Activated CD4-positive, alpha-beta T cell treated with anti-CD3 and anti-CD28 coated beads, Interleukin-2, amount 50 U/mL, for 1 hour (primary cell): ENCODE data around the gene ZMYND15.
"Not testable (repeated sequence)": the region's sequence is repeated elsewhere in the genome, so short reads cannot be mapped to it uniquely, and the experiment has no call there.

Experiments used
- DNase-seq: peaks from one replicate; pipeline ENCODE4 v3.0.0-alpha.2; 2020

ZMYND15 gene, protein sequence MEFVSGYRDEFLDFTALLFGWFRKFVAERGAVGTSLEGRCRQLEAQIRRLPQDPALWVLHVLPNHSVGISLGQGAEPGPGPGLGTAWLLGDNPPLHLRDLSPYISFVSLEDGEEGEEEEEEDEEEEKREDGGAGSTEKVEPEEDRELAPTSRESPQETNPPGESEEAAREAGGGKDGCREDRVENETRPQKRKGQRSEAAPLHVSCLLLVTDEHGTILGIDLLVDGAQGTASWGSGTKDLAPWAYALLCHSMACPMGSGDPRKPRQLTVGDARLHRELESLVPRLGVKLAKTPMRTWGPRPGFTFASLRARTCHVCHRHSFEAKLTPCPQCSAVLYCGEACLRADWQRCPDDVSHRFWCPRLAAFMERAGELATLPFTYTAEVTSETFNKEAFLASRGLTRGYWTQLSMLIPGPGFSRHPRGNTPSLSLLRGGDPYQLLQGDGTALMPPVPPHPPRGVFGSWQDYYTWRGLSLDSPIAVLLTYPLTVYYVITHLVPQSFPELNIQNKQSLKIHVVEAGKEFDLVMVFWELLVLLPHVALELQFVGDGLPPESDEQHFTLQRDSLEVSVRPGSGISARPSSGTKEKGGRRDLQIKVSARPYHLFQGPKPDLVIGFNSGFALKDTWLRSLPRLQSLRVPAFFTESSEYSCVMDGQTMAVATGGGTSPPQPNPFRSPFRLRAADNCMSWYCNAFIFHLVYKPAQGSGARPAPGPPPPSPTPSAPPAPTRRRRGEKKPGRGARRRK

DNA sequence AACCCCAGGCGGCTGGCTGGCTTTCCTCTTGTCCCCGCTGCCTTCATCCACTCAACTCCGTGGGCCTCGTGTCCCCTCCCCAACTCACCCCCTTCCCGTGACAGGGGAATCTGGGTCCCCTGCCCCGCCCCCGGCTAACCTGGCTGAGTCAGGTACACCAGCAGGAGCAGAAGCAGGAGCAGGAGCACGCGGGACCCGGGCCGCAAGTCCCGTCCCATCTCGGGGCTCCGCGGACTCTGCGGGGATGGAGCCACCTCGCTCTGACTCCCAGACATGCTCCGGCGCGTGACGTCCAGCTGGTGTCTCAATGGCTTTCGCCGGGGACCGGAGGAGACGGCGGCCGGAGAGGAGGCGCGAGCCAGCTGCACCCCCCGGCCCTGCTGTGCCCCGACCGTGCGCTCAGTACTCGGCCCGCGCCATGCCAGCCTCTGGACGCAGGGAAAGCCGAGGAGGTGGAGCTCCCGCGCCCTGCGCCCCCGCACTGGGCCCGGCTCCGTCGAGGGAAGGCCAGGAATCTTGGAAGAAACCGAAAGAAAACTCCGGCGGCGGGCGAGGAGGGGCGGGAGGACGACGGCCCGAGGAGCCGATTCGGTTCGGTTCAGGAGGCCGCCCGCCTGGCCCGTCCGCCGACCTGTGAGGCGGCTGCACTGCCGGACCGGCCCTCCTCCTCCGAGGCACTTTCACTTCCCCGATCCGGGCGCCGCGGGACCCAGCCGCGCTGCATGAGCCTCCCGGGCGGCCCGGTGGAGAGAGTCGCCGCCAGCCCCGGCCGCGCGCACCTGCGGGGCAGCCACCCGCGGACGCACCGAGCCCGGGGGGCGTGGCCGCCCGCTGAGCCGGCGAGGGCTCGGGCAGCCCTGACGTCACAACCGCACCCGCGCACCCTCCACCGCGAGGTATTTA, at the start of gene ZMYND15, which contains the start of gene CXCL16:
Gene ZMYND15 (plus strand): TSS at position 712 of the 903 bp plus-strand sequence. CDS start 716 bp downstream, outside the sequence.
Gene CXCL16 (minus strand): TSS at position 807 of the 903 bp plus-strand sequence. CDS start 589 bp downstream, at position 218.
- DNase-seq: peak; percentile 67

DNA sequence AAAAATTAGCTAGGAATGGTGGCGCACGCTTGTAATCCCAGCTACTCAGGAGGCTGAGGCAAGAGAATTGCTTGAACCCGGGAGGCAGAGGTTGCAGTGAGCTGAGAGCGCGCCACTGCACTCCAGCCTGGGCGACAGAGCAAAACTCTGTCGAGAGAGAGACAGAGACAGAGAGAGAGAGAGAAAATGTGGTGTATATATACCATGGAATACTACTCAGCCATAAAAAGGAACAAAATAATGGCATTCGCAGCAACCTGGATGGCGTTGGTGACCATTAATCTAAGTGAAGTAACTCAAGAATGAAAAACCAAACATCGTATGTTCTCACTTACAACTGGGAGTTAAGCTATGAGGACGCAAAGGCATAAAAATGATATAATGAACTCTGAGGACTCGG, 49.8 kb upstream of the ZMYND15 start:
- not testable (repeated sequence) for DNase-seq

DNA sequence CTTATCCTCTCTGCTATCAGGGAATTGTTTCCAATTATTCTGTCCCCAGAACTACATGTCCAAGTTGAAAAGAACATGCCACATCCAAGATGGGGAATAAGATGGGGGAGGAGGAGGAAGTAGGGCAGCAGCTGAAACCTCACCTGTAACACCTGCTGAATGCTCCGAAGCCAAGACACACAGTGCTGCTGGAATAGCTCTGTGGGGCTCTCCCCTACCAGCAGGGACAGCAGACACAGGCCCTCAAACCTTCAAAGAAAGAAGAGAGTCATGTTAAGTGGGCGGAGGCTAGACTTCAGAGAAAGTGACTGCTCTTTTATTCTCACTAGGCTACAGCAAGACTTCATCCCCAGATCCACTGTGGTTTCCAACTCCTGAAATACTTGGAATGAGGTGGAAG, 48.9 kb upstream of the ZMYND15 start:
- no peak for DNase-seq

DNA sequence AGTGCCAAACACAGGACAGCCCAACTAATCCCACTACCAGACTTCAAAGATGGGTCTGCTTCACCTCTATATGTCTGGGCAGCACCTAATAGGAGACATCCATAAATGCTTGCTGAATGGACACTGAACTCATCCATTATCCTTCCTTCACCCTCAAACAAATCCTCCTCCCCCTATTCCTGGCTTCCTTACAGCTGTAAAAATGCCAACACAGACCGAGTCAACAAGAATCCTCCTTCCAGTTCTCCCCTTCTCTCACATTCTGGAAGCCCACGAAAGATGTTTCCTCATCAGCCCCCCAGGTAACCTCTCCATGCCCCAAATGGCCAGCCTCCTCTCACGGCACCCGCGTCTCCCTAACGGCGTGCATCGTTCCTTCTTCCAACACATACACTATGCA, 47.9 kb upstream of the ZMYND15 start:
- no peak for DNase-seq

DNA sequence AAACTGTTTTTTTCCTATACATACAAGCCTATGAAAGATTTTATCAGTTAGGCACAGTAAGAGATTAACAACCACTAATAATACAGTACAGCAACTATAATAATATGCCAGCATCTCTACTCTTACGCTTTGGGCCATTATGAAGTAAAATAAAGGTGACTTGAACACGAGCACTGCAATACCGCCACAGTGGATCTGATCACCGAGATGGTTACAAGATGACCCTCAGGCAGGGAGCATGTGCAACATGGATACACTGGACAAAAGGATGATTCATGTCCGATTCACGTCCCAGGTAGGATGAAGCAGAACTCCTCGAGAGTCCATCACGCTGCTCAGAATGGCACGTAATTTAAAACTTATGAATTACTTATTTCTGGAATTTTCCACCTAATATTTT, 46.2 kb upstream of the ZMYND15 start:
- no peak for DNase-seq

DNA sequence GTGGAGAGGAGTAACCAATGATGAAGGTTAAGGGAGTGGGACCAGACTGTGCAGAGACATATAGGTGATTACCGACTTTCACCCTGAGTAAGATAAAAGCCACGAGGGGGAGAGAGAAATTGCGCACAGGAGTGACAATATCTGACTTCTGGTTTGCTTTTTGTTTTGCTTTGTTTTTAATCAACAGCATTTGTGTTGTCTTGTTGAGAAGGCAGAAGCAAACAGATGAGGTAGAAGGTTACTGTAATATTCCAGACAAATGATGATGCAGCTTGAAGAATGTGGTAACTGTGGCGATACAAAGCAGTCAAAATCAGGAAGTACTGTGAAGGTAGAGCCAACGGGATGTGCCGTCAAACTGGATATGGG, 43.2 kb upstream of the ZMYND15 start:
- DNase-seq: no peak

DNA sequence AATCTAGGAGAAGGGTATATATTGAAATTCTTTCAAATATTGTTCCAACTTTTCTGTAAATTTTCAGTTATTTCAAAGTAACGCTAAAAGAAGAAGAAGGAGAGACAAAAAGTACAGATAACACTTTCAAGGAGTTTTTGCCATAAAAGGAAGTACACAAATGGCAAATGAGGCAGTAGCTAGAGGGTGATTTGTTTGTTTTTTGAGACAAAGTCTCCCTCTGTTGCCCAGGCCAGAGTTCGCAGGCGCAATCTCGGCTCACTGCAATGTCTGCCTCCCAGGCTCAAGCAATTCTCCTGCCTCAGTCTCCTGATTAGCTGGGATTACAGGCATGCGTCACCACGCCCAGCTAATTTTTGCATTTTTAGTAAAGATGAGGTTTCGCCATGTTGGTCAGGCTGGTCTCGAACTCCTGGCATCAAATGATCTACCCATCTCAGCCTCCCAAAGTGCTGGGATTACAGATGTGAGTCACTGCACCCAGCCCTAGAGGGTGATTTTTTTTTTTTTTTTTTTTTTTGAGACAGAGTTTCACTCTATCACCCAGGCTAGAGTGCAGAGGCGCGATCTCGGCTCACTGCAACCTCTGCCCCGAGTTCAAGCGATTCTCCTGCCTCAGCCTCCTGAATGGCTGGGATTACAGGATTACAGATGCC, 40.1 kb upstream of the ZMYND15 start:
- not testable (repeated sequence) for DNase-seq

DNA sequence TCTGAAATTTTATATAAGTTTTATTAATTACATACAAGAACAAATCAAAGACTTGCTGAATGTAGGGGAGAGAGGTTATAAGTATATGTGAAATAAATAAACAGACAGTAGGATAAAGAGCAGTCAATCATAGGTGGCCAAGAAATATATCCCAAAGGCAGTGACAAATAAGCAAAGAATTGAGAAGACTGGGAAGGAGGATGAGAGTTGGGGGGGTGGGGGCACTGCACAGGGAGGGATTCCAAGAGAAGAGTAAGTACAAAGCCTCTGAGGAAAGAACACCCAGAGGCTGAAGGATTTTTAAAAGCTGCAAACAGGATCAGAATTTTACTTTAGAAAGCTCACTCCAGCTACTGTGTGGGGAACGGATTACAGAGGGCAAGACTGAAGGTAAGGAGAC, 38.5 kb upstream of the ZMYND15 start:
- no peak for DNase-seq

DNA sequence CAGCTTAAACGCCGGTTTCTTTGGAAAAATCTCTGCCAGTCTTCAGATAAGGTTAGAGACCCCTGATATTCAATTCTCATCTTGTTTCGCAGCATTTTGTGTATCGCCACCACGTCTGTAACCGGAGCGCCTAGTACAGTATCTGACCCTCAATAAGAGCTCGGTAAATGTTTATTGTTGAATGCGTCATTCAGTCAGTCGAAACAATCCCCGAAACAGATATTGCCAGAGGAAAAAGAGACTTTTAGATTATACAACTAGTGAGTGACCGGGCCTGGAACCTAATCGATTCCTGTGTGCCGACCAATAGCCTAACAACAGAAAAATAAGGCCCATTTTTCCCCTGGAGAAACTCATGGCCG, 36.3 kb upstream of the ZMYND15 start:
- DNase-seq: no peak

DNA sequence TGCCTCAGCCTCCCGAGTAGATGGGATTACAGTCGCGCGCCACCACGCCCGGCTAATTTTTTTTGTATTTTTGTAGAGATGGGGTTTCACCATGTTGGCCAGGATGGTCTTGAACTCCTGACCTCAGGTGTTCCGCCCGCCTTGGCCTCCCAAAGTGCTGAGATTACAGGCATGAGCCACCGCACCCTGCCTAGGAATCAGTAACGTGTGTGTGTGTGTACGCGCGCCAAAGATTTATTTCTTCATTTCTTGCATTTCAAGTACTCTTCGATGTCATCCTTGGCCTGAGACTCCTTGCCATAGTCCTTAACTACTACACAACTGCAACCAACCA, 35.1 kb upstream of the ZMYND15 start:
- DNase-seq: not testable (repeated sequence)

DNA sequence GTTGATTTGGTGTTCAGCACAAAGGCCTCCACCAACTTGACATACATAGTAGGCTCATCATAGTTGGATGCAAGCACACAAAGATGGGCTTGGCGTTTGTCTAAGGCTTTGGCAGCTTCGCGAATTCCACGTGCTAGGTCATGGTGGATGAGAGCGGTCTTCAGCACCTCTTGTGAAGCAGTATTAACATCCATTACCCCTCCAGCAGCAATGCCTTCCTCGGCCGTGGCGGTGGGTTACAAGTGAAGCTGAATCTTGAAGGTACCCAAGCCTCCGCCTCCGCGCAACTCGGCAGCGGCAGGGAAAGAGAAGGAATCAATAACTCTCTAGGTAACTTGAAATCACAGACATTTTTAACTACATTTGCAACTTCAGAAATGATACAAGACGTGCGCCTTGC, 34.6 kb upstream of the ZMYND15 start:
- no peak for DNase-seq

DNA sequence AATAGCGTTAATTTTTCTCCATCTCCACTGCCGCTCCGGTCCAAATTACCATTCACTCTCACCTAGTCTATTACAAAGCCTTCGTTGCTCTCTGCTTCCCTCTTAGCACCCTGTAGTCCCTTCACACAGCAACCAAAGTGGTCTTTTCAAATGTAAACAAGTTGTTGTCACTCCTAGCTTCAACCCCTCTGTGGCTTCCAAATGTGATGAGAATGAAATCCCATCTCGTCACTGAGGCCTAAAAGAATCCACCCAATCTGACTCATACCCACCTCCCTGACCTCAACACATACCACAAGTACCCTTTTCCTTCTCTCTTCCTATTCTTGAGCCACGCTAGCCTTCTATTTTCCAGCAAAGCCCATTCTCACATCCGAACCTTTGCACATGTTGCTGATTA, 33.5 kb upstream of the ZMYND15 start:
- DNase-seq: no peak

DNA sequence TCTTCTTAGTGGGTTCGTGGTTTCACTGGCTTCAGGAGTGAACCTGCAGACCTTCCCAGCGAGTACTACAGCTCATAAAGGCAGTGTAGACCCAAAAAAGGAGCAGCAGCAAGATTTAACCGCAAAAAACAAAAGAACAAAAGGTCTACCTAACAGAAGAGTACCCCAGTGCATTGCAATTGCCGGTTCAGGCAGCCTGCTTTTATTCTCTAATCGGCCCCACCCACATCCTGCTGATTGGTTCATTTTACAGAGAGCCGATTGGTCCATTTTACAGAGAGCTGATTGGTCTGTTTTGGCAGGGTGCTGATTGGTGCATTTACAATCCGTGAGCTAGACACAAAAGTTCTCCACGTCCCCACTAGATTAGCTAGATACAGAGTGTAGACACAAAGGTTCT, 31.2 kb upstream of the ZMYND15 start:
- peak; percentile 52 for DNase-seq

DNA sequence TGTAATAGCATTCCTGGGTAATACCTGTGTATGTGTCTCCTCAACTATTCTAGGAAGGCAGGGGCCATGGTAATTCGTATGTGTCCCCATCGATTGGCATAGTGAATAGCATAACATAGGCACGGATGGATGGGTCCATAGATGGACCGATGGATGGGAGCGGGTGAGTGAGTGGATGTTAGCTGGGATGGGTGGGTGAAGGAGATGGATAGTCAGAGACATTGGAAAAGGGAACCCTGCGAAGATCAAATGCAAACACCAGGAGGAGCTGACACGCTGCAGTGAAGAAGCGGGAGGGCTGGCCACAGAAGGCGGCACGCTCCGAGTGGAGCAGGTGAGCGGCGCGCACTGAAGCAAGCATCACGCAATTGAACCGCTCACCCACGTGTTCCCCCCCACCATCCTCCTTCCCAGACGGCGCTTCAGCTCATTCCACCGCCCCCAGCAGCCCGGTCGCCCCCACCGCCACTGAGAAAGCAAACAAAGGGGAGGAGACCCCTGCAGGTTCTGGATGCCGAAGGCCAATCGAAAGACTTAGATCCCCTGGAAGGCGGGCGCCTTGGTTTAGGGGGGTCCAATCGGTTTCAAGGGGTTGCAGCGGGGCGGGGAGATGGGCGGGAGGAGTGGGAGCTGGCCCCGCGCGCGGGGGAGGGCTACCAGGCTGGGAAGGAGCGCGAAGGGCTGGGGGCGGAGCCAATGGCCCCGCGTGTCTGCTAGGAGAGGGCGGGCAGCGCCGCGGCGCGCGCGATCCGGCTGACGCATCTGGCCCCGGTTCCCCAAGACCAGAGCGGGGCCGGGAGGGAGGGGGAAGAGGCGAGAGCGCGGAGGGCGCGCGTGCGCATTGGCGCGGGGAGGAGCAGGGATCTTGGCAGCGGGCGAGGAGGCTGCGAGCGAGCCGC, 29.6 kb upstream of the ZMYND15 start, which contains the start of gene ARRB2:
Gene ARRB2 (plus strand): TSS at position 839 of the 899 bp plus-strand sequence. CDS start 90 bp downstream, outside the sequence.
- DNase-seq: peak; percentile 99

DNA sequence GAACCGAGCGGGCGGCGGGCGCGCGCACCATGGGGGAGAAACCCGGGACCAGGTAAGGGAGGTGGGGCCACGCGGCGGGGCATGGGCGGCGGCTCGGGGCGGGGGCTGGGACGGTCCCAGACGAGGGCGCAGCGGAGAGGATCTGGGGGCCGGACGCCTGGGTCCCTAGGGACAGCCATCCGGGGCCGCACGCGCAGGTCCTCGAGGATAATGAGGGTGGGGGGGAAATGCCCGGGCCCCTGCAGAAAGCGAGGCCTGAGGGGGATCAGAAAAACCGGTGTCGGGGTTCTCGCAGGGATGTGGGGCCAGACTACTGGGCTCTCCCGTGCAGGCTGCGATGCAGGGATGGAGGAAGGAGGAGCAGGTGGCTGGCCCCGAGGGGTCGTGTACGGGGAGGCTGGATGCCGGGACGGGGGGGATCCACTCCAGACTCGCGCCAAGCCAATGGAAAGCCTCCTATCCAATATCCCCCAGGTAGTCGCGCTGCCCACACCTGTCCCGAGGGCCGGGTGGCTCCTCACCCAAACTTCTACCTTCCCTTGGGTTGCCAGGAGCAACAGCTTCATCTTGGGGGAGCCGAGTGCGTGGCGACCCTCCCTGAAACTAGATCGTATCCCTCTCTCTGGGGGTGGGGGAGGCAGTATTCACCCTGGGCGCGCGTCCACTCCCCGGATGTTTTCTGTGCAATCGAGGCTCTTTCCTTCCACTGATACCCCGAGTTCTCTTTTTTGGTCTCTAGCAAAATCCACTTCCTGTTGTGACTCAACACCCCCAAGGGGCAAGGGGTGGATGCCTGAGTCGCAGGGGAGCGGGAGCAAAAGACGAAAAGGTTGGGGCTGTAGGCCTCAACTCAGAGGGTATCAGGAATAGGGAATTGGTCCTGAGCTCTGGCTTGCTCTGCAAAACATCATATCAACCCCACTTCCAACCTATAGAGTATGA, 28.7 kb upstream of the ZMYND15 start:
- DNase-seq: peak; percentile 44

DNA sequence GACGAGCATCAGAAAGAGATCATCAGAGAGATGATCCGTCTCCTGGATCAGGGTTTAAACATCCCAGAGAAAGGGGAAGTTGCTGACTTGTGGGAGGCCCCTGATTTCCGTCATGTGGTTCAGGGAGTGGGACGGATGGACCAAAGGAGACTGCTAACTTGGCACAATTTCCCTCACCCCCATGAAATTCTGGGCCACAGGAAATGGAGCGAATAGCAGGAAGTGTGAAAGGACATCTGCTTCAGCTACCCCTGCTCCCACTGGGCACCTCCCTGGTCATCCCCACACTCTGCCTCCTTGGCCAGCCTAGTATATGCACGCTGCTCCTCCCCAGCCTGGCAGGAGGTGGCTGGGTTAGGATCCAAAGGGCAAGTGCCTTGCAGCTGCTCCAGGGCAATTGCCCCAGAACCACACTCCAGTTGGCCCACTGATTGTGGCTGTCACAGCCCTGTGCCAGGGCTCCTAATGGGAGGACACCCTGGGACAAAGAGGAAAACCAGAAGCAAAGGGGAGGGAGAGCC, 27.9 kb upstream of the ZMYND15 start:
- no peak for DNase-seq

DNA sequence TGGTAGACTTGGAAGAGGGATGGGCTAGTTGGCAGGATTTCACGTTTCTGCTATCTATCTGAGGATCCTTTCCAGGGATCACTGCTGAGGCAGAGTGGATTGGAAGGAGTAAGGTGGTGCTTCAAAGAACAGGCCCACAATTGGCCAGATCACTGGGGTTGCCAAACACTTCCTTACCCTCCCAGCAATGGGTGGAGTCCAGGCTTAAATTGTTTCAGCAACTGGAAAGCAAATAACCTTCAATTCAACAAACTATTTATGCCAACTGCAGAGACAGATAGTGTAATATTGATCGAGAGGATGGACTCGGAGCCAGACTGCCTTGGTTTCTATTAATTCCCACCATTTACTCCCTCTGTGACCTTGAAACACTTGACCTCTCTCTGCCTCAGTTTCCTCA, 27.1 kb upstream of the ZMYND15 start:
- no peak for DNase-seq

DNA sequence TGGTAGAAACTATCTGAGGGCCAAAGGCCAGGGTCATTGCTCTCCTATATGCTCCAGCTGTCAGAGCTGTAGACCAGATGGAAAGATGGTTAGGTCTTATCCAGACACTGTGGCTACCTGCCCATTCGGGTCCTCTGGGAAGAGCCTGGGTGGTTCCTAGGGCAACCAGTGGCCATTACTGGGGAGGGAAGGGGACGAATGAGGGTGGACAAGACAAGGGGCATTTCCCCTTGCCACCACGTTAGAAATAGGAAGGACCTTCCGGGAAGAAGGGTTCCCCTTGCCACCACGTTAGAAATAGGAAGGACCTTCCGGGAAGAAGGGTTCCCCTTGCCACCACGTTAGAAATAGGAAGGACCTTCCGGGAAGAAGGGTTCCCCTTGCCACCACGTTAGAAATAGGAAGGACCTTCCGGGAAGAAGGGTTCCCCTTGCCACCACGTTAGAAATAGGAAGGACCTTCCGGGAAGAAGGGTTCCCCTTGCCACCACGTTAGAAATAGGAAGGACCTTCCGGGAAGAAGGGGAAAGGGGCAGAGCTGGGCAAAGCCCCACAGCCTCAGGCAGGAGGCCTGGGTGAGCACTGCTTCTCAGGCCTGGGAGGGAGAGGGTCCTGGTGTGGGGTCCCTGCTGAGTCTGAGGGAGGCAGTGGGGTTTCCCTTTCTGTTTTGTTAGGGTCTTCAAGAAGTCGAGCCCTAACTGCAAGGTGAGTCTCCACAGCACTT, 25.1 kb upstream of the ZMYND15 start:
- not testable (repeated sequence) for DNase-seq

DNA sequence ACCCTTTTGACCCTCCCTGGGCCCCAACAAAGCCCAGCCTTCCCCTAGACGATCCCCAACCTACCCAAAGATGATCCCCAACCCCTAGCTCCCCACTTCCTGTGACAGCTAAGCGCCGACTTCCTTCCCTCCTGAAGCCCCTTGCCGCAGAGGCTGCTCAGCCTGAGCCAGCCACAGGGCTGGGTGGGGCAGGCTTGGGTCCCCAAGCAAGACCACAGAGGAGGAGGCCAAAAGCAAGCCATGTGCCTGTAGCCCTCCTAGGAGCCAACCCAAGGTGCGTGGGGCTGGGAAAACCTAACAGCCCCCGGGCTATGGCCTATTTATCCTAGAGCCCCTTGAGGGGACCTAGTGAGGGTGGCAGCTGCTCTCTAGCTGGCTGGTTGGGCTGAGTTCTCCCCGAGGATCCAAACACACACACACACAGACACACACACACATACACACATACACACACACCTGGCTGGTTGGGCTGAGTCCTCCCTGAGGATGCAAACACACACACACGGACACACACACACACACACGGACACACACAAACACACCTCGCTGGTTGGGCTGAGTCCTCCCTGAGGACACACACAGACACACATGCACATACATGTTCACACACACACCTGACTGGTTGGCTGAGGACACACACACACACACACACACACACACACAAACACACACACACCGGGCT, 24.4 kb upstream of the ZMYND15 start:
- peak; percentile 49 for DNase-seq
